ENCODE measurements around the gene IGFL3. TPM values are rescaled to one million over a fixed set of nuclear protein-coding genes. Genes with fewer than 3 reads are reported as not detected.

The IGFL3 gene
- total RNA-seq, 1 experiment from 2014 or later, result not detected

- no peaks in the 10 kb centered on the region for H4K20me1 ChIP-seq (ENCODE audit: control insufficient read depth, insufficient read depth, insufficient read length)
- peaks cover 10% of the 10 kb centered on the region for H3K27me3 Mint-ChIP-seq (ENCODE audit: low read depth)
- H3K9ac ChIP-seq (ENCODE audit: extremely low read depth, insufficient read length, low read length), result no peak overlapping the region
- no peak overlapping the region for H4K8ac ChIP-seq (replicated peaks; ENCODE audit: insufficient read length, low read depth, low read length)
- no peak overlapping the region for H3K18ac ChIP-seq (ENCODE audit: insufficient read length, low read depth, low read length)
- no peaks in the 10 kb centered on the region; a peak in 1 of 7 replicates for H3K36me3 Mint-ChIP-seq (ENCODE audit: insufficient read depth in 1 of 3, low read depth in 3 of 3)
- no peak overlapping the region for H3K4me2 ChIP-seq (ENCODE audit: insufficient read depth, insufficient read length, low read length)
- no peak overlapping the region for H4K5ac ChIP-seq (ENCODE audit: insufficient read length, low read depth, low read length)
- H3K56ac ChIP-seq (ENCODE audit: insufficient read length, low read depth, low read length), result no peak overlapping the region
- H2BK120ac ChIP-seq (ENCODE audit: low read depth, low read length, poor library complexity, severe bottlenecking), result no peak overlapping the region
- H2BK5ac ChIP-seq (ENCODE audit: insufficient read length, low read length), result no peak overlapping the region
- WGBS (ENCODE audit: extremely low coverage, insufficient read length, low lambda C conversion rate), result no CpG with 5 or more reads among the region's 6 CpGs
- no peak overlapping the region for H2BK15ac ChIP-seq (ENCODE audit: low read depth, low read length)
- H3K23ac ChIP-seq (ENCODE audit: insufficient read length, low read depth, low read length), result no peak overlapping the region
- H3K4ac ChIP-seq (ENCODE audit: low read depth, low read length), result no peak overlapping the region
- H2BK12ac ChIP-seq (ENCODE audit: insufficient read length, low read depth, low read length), result no peak overlapping the region
- no peak overlapping the region for H2AK5ac ChIP-seq (ENCODE audit: insufficient read length, low read length)
- no peaks in the 10 kb centered on the region for H3K79me2 ChIP-seq (ENCODE audit: insufficient read depth, low read length)
- no peak overlapping the region for H3T11ph ChIP-seq (ENCODE audit: low read length)
- no peaks in the 10 kb centered on the region for H3K79me1 ChIP-seq (ENCODE audit: insufficient read depth, low read depth, low read length, poor library complexity, severe bottlenecking)
- H3K4me1 Mint-ChIP-seq, result peaks cover 3 to 4% of the 10 kb centered on the region in 2 experiments; a peak in 2 of 4 replicates
- no peak overlapping the region for H3K14ac ChIP-seq (ENCODE audit: insufficient read depth, low read length)
- peaks cover 5 to 7% of the 10 kb centered on the region in 2 experiments for H3K9me3 Mint-ChIP-seq
- TF ChIP-seq, protein P1, sequence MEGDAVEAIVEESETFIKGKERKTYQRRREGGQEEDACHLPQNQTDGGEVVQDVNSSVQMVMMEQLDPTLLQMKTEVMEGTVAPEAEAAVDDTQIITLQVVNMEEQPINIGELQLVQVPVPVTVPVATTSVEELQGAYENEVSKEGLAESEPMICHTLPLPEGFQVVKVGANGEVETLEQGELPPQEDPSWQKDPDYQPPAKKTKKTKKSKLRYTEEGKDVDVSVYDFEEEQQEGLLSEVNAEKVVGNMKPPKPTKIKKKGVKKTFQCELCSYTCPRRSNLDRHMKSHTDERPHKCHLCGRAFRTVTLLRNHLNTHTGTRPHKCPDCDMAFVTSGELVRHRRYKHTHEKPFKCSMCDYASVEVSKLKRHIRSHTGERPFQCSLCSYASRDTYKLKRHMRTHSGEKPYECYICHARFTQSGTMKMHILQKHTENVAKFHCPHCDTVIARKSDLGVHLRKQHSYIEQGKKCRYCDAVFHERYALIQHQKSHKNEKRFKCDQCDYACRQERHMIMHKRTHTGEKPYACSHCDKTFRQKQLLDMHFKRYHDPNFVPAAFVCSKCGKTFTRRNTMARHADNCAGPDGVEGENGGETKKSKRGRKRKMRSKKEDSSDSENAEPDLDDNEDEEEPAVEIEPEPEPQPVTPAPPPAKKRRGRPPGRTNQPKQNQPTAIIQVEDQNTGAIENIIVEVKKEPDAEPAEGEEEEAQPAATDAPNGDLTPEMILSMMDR (conservative IDR thresholded peaks at IDR 0.05), result no peak
- no peaks in the 10 kb centered on the region for H3K9me3 ChIP-seq (ENCODE audit: control insufficient read depth, low read depth, low read length)
- no peak for DNase-seq
- H3K4me1 ChIP-seq (ENCODE audit: insufficient read depth, low read length), result no peaks in the 10 kb centered on the region
- no peaks in the 10 kb centered on the region for H3K27me3 ChIP-seq (ENCODE audit: insufficient read depth, low read length)
- no peak overlapping the region for H2BK20ac ChIP-seq (ENCODE audit: low read depth, low read length, poor library complexity, severe bottlenecking)
- no peak overlapping the region for H2AFZ ChIP-seq (ENCODE audit: low read length)
- no peak overlapping the region for H3K27ac ChIP-seq (ENCODE audit: insufficient read length, low read depth, low read length)
- H3K4me3 Mint-ChIP-seq, result no peak overlapping the region
- no peaks in the 10 kb centered on the region for H3K23me2 ChIP-seq (ENCODE audit: insufficient read length, low read depth, low read length, poor library complexity, severe bottlenecking)
- H4K91ac ChIP-seq (ENCODE audit: insufficient read length, low read depth, low read length), result no peak overlapping the region
- H3K27ac Mint-ChIP-seq, result no peak overlapping the region
Measured at GRCh38 chr19:46109876-46110275, 14.6 kb downstream of the IGFL3 start.

Measured in H9 (cell line).